OCI-LY7 (cell line): ENCODE measurements around the gene ARAP1.

Experiments used
- EZH2phosphoT487 ChIP-seq: fragments of 200-600 bp; sonication (generic); IDR thresholded peaks from 2 replicates; pipeline ENCODE4 v1.6.1; 2018; ENCODE audit warnings: low read depth, borderline replicate concordance, mild to moderate bottlenecking, mixed run types, antibody characterized with exemption, low read length, moderate library complexity, mixed read lengths
- TF ChIP-seq, protein P1 (sequence below): fragments of 200-600 bp; sonication (generic); conservative IDR thresholded peaks from 2 replicates; pipeline ENCODE4 v1.5.1; 2014; ENCODE audit warnings: mild to moderate bottlenecking, antibody characterized with exemption, low read length, moderate library complexity, mixed read lengths

DNA sequence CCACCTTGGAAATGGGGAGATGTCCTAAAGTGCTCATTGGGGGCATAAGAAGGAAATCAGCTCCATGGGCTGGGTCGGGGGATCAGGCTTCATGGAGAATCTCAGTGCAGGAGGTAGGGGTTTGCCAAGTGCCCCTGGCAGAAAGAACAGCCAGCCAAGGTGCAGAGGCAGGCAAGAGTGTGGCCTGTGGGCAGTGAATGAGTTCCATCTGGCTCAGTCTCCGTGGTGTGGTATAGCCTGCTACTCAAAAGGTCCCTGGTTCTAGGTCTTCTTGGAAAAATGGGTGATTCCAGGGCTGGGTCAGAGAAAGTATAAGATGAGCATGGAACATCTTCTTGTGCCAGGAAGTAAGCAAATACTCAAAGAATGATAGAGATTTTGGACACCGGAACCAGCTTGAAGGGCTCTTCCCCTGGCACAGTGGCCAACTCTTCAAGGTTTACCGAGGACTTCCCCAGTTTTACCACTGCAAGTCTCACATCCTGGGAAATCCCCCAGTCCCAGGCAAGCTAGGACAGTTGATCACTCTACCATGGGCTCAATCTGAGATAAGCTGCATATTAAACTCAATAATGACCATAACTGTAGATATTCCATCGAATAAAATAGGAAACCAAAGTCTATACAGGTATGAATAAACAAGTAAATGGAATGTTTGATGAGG, 10.6 kb upstream of the ARAP1 start:
- TF ChIP-seq EZH2phosphoT487, result no peak
- TF ChIP-seq, protein P1, sequence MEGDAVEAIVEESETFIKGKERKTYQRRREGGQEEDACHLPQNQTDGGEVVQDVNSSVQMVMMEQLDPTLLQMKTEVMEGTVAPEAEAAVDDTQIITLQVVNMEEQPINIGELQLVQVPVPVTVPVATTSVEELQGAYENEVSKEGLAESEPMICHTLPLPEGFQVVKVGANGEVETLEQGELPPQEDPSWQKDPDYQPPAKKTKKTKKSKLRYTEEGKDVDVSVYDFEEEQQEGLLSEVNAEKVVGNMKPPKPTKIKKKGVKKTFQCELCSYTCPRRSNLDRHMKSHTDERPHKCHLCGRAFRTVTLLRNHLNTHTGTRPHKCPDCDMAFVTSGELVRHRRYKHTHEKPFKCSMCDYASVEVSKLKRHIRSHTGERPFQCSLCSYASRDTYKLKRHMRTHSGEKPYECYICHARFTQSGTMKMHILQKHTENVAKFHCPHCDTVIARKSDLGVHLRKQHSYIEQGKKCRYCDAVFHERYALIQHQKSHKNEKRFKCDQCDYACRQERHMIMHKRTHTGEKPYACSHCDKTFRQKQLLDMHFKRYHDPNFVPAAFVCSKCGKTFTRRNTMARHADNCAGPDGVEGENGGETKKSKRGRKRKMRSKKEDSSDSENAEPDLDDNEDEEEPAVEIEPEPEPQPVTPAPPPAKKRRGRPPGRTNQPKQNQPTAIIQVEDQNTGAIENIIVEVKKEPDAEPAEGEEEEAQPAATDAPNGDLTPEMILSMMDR, result no peak
